T-helper 1 cell treated with Interleukin-12 subunit alpha and Interleukin-12 subunit beta and Interleukin-4 antibody, amounts not matched to agents 30 μg/mL and 1 μg/mL, for 36 hours (primary cell): ENCODE results near the gene RNF187.

Experiments used
- H3K27ac Mint-ChIP-seq: one replicate; pipeline ENCODE4 v1.8.0; 2021; ENCODE audit warnings: mild to moderate bottlenecking, mixed read lengths
- H3K27me3 Mint-ChIP-seq: one replicate; pipeline ENCODE4 v1.8.0; 2021; ENCODE audit warnings: low read depth, mixed read lengths
- H3K36me3 Mint-ChIP-seq: one replicate; pipeline ENCODE4 v1.8.0; 2021; ENCODE audit warnings: low read depth, mixed read lengths
- H3K4me1 Mint-ChIP-seq: one replicate; pipeline ENCODE4 v1.8.0; 2021; ENCODE audit warnings: low read depth, mixed read lengths
- H3K4me3 Mint-ChIP-seq: one replicate; pipeline ENCODE4 v1.8.0; 2021; ENCODE audit warnings: mild to moderate bottlenecking, moderate library complexity, mixed read lengths
- H3K9me3 Mint-ChIP-seq: one replicate; pipeline ENCODE4 v1.8.0; 2021; ENCODE audit warnings: mixed read lengths

RNF187 gene

DNA sequence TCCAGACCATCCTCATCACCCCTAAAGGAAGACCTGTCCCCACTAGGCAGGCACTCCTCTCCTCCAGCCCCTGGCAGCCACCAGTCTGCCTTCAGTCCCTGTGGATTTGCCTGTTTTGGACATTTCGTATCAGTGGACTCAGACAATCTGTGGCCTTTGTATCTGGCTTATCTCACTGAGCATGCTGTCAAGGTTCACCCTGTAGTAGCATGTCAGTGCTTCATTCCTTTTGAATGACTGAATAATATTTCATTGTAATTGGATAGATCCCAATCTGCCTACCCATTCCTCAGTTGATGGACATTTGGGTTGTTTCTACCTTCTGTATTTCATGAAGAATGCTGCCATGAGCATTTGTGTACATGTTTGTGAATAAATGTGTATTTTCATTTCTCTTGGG is 32.9 kb upstream of the RNF187 start:
- no peak overlapping the region for H3K27ac Mint-ChIP-seq

GRCh38 chr1:228455715-228456114 is 31.5 kb upstream of the RNF187 start:
- H3K4me3 Mint-ChIP-seq = peak overlapping the region; percentile 54
- H3K36me3 Mint-ChIP-seq = peaks cover 5% of the 10 kb centered on the region
- peaks cover 3% of the 10 kb centered on the region for H3K27me3 Mint-ChIP-seq
- H3K9me3 Mint-ChIP-seq = no peaks in the 10 kb centered on the region
- H3K4me1 Mint-ChIP-seq = peaks cover 34% of the 10 kb centered on the region
- no peak overlapping the region for H3K27ac Mint-ChIP-seq

More for the DNA sequence above, 32.9 kb upstream of the RNF187 start:
- H3K4me1 Mint-ChIP-seq = peaks cover 35% of the 10 kb centered on the region
- peaks cover 3% of the 10 kb centered on the region for H3K27me3 Mint-ChIP-seq
- peaks cover 7% of the 10 kb centered on the region for H3K36me3 Mint-ChIP-seq
- no peak overlapping the region for H3K4me3 Mint-ChIP-seq
- no peaks in the 10 kb centered on the region for H3K9me3 Mint-ChIP-seq

GRCh38 chr1:228456252-228457016 is 30.7 kb upstream of the RNF187 start:
- no peaks in the 10 kb centered on the region for H3K9me3 Mint-ChIP-seq
- peak overlapping the region; percentile 97 for H3K4me3 Mint-ChIP-seq
- peaks cover 3% of the 10 kb centered on the region for H3K27me3 Mint-ChIP-seq
- peak overlapping the region; percentile 100 for H3K27ac Mint-ChIP-seq
- H3K36me3 Mint-ChIP-seq = peaks cover 11% of the 10 kb centered on the region
- peaks cover 41% of the 10 kb centered on the region for H3K4me1 Mint-ChIP-seq

- peaks cover 3% of the 10 kb centered on the region for H3K27me3 Mint-ChIP-seq
- no peaks in the 10 kb centered on the region for H3K9me3 Mint-ChIP-seq
- peaks cover 11% of the 10 kb centered on the region for H3K36me3 Mint-ChIP-seq
- H3K4me3 Mint-ChIP-seq = peak overlapping the region; percentile 97
- peaks cover 44% of the 10 kb centered on the region for H3K4me1 Mint-ChIP-seq
- H3K27ac Mint-ChIP-seq = peak overlapping the region; percentile 100
Observed at GRCh38 chr1:228457017-228457395, 30.2 kb upstream of the RNF187 start.

GRCh38 chr1:228457396-228458176 is 29.6 kb upstream of the RNF187 start:
- Mint-ChIP-seq H3K4me3 (peak overlapping the region; percentile 97), H3K27ac (peak overlapping the region; percentile 100), H3K9me3 (no peaks in the 10 kb centered on the region), H3K4me1 (peaks cover 49% of the 10 kb centered on the region), H3K36me3 (peaks cover 11% of the 10 kb centered on the region), H3K27me3 (peaks cover 3% of the 10 kb centered on the region)

DNA sequence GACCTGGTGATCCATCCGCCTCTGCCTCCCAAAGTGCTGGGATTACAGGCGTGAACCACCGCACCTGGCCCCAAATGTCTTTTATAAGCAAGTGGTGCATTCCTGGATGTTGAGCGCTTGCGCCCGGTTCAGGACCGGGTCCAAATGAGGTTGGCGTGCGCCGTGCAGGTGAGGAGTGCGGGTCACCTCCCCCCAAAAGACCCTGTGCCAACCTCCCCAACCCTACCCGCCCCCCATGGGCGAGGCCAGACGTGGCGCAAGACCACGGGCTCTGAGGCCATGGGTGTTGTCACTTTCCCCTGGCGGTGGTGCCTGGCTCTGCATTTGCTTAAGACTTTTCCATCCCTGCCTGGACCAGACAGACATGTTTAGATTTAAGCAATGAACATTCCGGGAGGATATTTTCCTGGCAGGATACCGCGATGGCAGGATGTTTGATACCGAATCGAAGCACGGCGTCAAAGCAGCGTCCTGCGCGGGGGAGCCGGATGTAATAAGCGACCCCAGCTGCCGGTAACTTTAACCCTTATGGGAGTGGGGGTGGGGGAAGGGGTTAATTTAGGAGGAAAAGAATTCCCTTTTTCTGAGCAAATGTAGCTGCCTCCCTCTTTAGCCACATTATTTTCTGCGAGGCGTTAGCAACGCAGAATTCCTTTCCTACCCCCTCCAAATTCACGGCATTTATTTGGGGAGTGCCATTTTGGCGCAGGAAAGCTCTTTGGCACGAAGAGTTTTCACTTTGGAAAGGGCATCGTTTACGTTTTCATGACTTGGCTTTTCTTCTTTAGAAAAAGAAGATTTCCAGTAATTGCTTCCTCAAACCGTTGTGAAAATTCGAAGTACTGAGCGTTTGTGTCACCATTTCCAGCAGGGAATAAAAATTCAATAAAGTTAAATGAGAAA is 27.8 kb upstream of the RNF187 start:
- H3K36me3 Mint-ChIP-seq = peaks cover 9% of the 10 kb centered on the region
- H3K27me3 Mint-ChIP-seq = peaks cover 3% of the 10 kb centered on the region
- H3K4me3 Mint-ChIP-seq = peak overlapping the region; percentile 97
- no peaks in the 10 kb centered on the region for H3K9me3 Mint-ChIP-seq
- H3K4me1 Mint-ChIP-seq = peaks cover 54% of the 10 kb centered on the region
- peak overlapping the region; percentile 100 for H3K27ac Mint-ChIP-seq

DNA sequence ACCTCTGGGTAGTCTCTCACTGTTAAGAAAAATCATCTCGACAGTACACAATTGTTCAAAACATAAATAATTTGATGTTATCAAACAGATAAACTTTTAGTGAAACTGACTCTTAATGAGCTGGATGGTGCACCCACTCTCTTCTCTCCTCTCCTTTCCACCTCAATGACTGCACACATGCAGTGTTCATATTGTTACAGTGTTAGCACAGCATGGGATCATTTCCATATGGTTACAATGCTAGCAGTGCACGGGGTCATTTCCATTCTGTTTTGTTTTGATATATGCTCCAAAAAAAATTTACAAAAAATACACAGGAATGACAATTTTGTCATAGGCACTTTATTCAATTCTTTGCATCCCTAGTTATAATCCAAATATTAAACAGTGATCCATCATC is 26.4 kb upstream of the RNF187 start:
- H3K27ac Mint-ChIP-seq = peak overlapping the region; percentile 18
- peaks cover 6% of the 10 kb centered on the region for H3K36me3 Mint-ChIP-seq
- H3K4me1 Mint-ChIP-seq = peaks cover 59% of the 10 kb centered on the region
- peak overlapping the region; percentile 68 for H3K4me3 Mint-ChIP-seq
- peaks cover 3% of the 10 kb centered on the region for H3K27me3 Mint-ChIP-seq
- H3K9me3 Mint-ChIP-seq = no peaks in the 10 kb centered on the region

GRCh38 chr1:228462560-228462959 is 24.6 kb upstream of the RNF187 start:
- no peaks in the 10 kb centered on the region for H3K9me3 Mint-ChIP-seq
- peaks cover 6% of the 10 kb centered on the region for H3K36me3 Mint-ChIP-seq
- peaks cover 4% of the 10 kb centered on the region for H3K27me3 Mint-ChIP-seq
- H3K4me3 Mint-ChIP-seq = peak overlapping the region; percentile 85
- H3K27ac Mint-ChIP-seq = peak overlapping the region; percentile 90
- peaks cover 66% of the 10 kb centered on the region for H3K4me1 Mint-ChIP-seq

DNA sequence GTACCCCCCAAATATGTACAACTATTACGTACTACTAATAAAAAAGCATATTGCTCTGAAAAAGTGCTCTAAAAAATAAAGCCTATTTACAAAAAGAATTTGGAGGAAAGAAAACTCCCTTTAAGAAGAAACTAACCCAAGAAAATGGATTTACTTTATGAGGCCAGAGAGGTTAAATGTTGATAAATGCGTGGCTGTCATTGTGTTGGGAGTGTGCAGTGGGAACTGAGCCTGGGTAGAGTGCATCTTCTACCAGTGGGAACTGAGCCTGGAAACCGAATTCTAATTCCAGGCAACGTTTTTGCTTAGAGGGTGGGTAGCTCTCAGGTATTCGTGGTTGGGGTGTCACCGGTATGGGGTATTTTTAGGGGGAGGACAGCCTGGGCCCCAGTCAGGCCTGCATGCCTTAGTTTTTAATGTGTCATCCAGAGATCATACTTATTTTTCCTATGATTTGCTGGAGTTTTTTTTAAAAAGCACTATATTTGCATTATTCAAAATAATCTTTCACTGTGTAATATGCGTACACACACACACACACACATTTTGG is 24.1 kb upstream of the RNF187 start:
- peaks cover 66% of the 10 kb centered on the region for H3K4me1 Mint-ChIP-seq
- peak overlapping the region; percentile 90 for H3K27ac Mint-ChIP-seq
- H3K4me3 Mint-ChIP-seq = peak overlapping the region; percentile 85
- no peaks in the 10 kb centered on the region for H3K9me3 Mint-ChIP-seq
- H3K27me3 Mint-ChIP-seq = peaks cover 9% of the 10 kb centered on the region
- peaks cover 6% of the 10 kb centered on the region for H3K36me3 Mint-ChIP-seq

- H3K27me3 Mint-ChIP-seq = peaks cover 11% of the 10 kb centered on the region
- H3K9me3 Mint-ChIP-seq = no peaks in the 10 kb centered on the region
- peaks cover 61% of the 10 kb centered on the region for H3K4me1 Mint-ChIP-seq
- H3K36me3 Mint-ChIP-seq = peaks cover 6% of the 10 kb centered on the region
- H3K27ac Mint-ChIP-seq = peak overlapping the region; percentile 90
- peak overlapping the region; percentile 85 for H3K4me3 Mint-ChIP-seq
Observed at GRCh38 chr1:228463559-228464455, 23.4 kb upstream of the RNF187 start.

- no peaks in the 10 kb centered on the region for H3K9me3 Mint-ChIP-seq
- peaks cover 6% of the 10 kb centered on the region for H3K36me3 Mint-ChIP-seq
- H3K4me3 Mint-ChIP-seq = peak overlapping the region; percentile 85
- H3K4me1 Mint-ChIP-seq = peaks cover 59% of the 10 kb centered on the region
- H3K27me3 Mint-ChIP-seq = peaks cover 16% of the 10 kb centered on the region
- H3K27ac Mint-ChIP-seq = peak overlapping the region; percentile 90
Observed at GRCh38 chr1:228464487-228464983, 22.6 kb upstream of the RNF187 start.

GRCh38 chr1:228465141-228465540 is 22.0 kb upstream of the RNF187 start:
- H3K4me1 Mint-ChIP-seq = peaks cover 59% of the 10 kb centered on the region
- H3K9me3 Mint-ChIP-seq = no peaks in the 10 kb centered on the region
- peaks cover 6% of the 10 kb centered on the region for H3K36me3 Mint-ChIP-seq
- H3K27ac Mint-ChIP-seq = peak overlapping the region; percentile 90
- peaks cover 20% of the 10 kb centered on the region for H3K27me3 Mint-ChIP-seq
- peak overlapping the region; percentile 85 for H3K4me3 Mint-ChIP-seq

DNA sequence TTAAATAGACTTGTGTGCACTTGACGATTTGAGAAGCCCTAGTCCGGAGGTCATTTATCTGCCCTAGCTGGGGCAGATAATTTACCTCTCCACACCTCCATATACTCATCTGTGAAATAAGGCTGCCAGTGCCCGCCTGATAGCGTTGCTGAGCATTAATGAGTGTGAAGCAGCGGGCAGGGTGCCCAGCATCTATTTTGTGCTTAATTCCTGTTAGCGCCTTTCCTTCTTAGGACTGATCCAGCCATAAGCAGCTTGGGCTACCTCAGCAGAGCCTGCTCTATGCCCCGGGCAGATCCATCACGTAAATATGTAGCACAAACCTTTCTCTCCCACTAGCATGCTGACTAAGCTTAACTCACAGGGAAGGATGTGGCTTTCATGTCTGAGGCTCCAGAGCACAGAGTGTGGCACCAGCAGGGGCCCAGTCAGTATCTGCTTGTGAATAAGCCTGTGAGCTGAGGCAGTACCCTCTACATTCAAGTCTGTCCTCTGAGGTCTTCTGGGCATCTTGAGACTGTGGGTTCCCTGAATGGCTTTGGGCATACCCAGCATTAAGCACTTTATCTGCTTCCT is 21.5 kb upstream of the RNF187 start:
- Mint-ChIP-seq H3K4me1 (peaks cover 56% of the 10 kb centered on the region), H3K27ac (peak overlapping the region; percentile 90), H3K27me3 (peaks cover 20% of the 10 kb centered on the region), H3K4me3 (peak overlapping the region; percentile 85), H3K36me3 (peaks cover 6% of the 10 kb centered on the region), H3K9me3 (no peaks in the 10 kb centered on the region)
